H1 (cell line): ENCODE measurements around the gene HLF.

ENCODE experiments used
- EP300 ChIP-seq, 2 experiments: IDR thresholded peaks; 1 replicate in 1 of 2; 2 replicates in 1 of 2; pipeline ENCODE4 v1.6.1; 2011 to 2012; ENCODE audit warnings: low read depth in 2 of 2, low read length in 2 of 2, mild to moderate bottlenecking in 2 of 2, borderline replicate concordance in 1 of 2, inconsistent platforms in 1 of 2, moderate library complexity in 1 of 2
- EZH2 ChIP-seq: fragments of 200-600 bp; sonication (generic); IDR thresholded peaks from 2 replicates; pipeline ENCODE4 v1.7.1; 2012; ENCODE audit warnings: low read depth, mild to moderate bottlenecking, moderate library complexity, low read length, inconsistent platforms; ENCODE audit not compliant: severe bottlenecking
- GABPA ChIP-seq: IDR thresholded peaks from 2 replicates; pipeline ENCODE4 v1.6.1; 2011; ENCODE audit warnings: mild to moderate bottlenecking, low read length, moderate library complexity, borderline replicate concordance; ENCODE audit not compliant: insufficient read depth
- NANOG ChIP-seq: IDR thresholded peaks from 2 replicates; pipeline ENCODE4 v1.6.1; 2011; ENCODE audit warnings: low read length, low read depth, mild to moderate bottlenecking, inconsistent platforms; ENCODE audit not compliant: insufficient read depth, poor library complexity, severe bottlenecking
- POLR2A ChIP-seq, 2 experiments: IDR thresholded peaks; 1 replicate in 1 of 2; 2 replicates in 1 of 2; pipeline ENCODE4 v1.6.1; 2011; ENCODE audit warnings: low read depth in 2 of 2, low read length in 2 of 2, mild to moderate bottlenecking in 2 of 2; ENCODE audit errors: control extremely low read depth in 1 of 2
- POLR2AphosphoS5 ChIP-seq: IDR thresholded peaks from 2 replicates; pipeline ENCODE4 v1.6.1; 2011; ENCODE audit warnings: low read depth, low read length
- TF ChIP-seq, protein P1 (sequence below), 3 experiments: IDR thresholded peaks; 1 replicate in 2 of 3; 2 replicates in 1 of 3; pipeline versions ENCODE4 v1.5.1 to v1.6.1; 2011; ENCODE audit warnings: low read length in 3 of 3, mild to moderate bottlenecking in 3 of 3, inconsistent platforms in 2 of 3, low read depth in 1 of 3, moderate library complexity in 1 of 3; ENCODE audit not compliant: insufficient read depth in 1 of 3; ENCODE audit errors: control extremely low read depth in 1 of 3

DNA sequence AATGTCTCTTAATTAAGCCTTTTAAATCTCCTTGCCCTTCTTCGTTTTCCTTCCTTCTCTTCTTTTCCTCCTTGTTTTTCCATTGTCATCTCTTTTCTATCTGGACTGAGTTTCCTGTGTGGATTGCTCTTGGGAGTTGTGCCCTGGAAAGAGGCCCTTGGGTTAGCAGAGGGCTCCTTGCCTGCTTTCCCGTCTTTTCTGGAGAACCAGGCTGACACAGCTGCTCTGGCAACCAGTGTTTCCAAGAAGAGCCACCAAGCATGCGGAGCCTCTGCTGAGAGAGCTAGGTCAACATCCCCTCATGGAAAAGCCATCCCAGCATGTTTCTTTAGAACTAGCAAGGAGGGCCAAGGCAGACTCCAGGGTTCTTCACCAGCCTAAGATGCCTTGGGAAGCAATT, 75.4 kb downstream of the HLF start:
- TF ChIP-seq, protein P1, sequence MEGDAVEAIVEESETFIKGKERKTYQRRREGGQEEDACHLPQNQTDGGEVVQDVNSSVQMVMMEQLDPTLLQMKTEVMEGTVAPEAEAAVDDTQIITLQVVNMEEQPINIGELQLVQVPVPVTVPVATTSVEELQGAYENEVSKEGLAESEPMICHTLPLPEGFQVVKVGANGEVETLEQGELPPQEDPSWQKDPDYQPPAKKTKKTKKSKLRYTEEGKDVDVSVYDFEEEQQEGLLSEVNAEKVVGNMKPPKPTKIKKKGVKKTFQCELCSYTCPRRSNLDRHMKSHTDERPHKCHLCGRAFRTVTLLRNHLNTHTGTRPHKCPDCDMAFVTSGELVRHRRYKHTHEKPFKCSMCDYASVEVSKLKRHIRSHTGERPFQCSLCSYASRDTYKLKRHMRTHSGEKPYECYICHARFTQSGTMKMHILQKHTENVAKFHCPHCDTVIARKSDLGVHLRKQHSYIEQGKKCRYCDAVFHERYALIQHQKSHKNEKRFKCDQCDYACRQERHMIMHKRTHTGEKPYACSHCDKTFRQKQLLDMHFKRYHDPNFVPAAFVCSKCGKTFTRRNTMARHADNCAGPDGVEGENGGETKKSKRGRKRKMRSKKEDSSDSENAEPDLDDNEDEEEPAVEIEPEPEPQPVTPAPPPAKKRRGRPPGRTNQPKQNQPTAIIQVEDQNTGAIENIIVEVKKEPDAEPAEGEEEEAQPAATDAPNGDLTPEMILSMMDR (IDR thresholded peaks at IDR 0.05; ENCODE audit: control extremely low read depth in 1 of 3, insufficient read depth in 1 of 3, low read depth in 1 of 3, low read length in 3 of 3): no peak
- no peak for TF ChIP-seq NANOG
- TF ChIP-seq EZH2: no peak
- TF ChIP-seq POLR2AphosphoS5: no peak
- no peak for TF ChIP-seq EP300 (IDR thresholded peaks at IDR 0.05; ENCODE audit: borderline replicate concordance in 1 of 2, low read depth in 2 of 2, low read length in 2 of 2)
- TF ChIP-seq POLR2A (IDR thresholded peaks at IDR 0.05; ENCODE audit: control extremely low read depth in 1 of 2, low read depth in 2 of 2, low read length in 2 of 2): no peak
- TF ChIP-seq GABPA: no peak
